ENCODE measurements around the gene TMC6.
"Not testable (repeated sequence)": the region's sequence is repeated elsewhere in the genome, so short reads cannot be mapped to it uniquely, and the experiment has no call there.

TMC6 gene

GRCh38 chr17:78075545-78075944 lies 53.0 kb downstream of the TMC6 start:
- DNase-seq (ENCODE audit: low read depth) = no peak

- DNase-seq (ENCODE audit: low read depth) = no peak
These were observed 53.5 kb downstream of the TMC6 start for GRCh38 chr17:78075011-78075410.

GRCh38 chr17:78072961-78073360 lies 55.6 kb downstream of the TMC6 start:
- DNase-seq (ENCODE audit: low read depth) = no peak

- no peak for DNase-seq (ENCODE audit: low read depth)
These were observed 58.9 kb downstream of the TMC6 start for GRCh38 chr17:78069695-78070094.

GRCh38 chr17:78066976-78067375 lies 61.6 kb downstream of the TMC6 start:
- not testable (repeated sequence) for DNase-seq (ENCODE audit: low read depth)

- DNase-seq (ENCODE audit: low read depth) = no peak
These were observed 63.8 kb downstream of the TMC6 start for GRCh38 chr17:78064708-78065107.

GRCh38 chr17:78063489-78063888 lies 65.1 kb downstream of the TMC6 start:
- DNase-seq (ENCODE audit: low read depth) = no peak

GRCh38 chr17:78062596-78062995 lies 66.0 kb downstream of the TMC6 start:
- no peak for DNase-seq (ENCODE audit: low read depth)

All from activated T-cell treated with anti-CD3 and anti-CD28 coated beads for 24 hours (primary cell).